Activated CD4-positive, CD25-positive, alpha-beta regulatory T cell treated with anti-CD3 and anti-CD28 coated beads, Interleukin-2, amount 50 U/mL, for 24 hours (primary cell): ENCODE data around the gene TNNI2.
"Not testable (repeated sequence)": the region's sequence is repeated elsewhere in the genome, so short reads cannot be mapped to it uniquely, and the experiment has no call there.

Source experiments
- ATAC-seq, 2 donors: fragments of 150-1000 bp; cut with Tn5 transposase; one replicate each; pipeline ENCODE4 v1.10.0; 2021; ENCODE audit warnings: mild to moderate bottlenecking in 1 of 2, moderate library complexity in 1 of 2

The TNNI2 gene

DNA sequence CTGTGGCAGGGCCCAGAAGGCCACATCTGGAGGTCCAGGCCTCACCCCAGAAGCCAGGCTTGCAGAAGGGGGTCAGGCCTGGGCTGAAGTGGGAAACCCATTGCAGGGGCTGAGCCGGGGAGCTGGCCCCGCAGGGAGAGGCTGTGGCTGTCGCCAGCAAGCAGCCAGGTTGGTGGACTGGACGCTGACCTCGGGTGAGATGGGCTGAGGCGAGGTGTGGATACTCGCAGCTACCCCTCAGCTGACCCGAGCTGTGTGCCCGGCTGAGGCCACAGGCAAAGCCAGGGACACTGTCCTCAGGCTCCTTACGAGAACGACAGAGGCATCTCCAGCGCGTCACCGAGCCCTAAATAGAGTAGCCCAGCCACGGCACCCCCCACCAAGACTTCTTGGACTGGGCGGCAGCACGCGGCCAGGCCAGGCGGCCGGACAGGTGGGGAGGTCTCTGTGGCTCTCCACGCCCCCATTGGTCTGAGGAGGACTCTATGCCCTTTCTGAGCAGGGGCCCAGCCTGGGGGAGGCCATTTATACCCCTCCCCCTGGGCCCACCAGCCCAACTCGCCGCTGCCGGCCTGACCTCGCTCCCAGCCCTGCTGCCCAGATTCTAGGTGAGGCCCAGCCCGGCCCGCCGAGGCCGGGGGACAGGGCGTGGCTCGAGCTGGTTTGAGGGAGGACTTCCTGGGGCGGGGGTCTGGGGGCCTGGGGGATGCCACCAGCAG, at the start of gene TNNI2:
TSS of gene TNNI2 (plus strand) at position 556 of the 719 bp plus-strand sequence. CDS start 716 bp downstream, outside the sequence.
- ATAC-seq = no peak

DNA sequence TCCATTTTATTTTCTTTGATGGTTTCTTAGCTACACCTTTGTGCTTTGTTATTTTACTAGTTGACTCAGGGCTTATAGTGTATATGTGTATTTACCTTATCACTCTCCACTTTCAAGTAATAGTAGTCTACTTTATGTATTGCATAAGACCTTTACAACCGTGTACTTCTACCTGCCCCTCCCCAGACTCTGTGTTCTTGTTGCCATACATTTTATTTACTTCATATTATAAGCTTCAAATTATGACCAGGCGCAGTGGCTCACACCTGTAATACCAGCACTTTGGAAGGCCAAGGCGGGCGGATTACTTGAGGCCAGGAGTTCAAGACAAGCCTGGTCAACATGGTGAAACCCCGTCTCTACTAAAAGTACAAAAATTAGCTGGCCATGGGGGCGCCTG, 46.9 kb upstream of the TNNI2 start:
- ATAC-seq = no peak

DNA sequence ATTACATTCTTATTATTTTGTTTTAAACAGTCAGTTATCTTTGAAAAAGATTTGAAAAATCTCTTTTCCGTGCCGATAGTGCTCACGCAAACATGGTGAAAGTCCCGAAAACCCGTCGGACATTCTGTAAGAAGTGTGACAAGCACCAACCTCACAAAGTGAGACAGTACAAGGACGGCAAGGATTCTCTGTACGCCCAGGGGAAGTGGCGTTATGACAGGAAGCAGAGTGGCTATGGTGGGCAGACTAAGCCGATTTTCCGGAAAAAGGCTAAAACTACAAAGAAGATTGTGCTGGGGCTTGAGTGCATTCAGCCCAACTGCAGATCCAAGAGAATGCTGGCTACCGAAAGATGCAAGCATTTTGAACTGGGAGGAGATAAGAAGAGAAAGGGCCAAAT, 46.3 kb upstream of the TNNI2 start:
- ATAC-seq = no peak

DNA sequence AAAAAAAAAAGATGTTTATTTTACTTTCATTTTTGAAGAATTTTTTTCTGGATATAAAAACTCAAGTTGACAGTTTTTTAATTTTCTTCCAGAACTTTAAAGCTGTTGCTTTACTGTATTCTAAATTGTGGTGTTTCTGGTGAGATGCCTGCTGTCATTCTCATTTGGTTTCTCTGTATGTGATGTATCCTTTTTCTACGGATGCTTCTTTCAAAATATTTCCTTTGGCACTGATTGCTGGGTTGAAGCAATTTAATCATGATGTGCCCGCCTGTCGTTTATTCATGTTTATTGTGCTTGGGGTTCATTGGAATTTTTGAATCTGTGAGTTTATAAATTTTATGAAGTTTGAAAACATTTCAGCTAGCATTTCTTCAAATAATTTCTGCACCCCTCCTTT, 45.7 kb upstream of the TNNI2 start:
- no peak for ATAC-seq

DNA sequence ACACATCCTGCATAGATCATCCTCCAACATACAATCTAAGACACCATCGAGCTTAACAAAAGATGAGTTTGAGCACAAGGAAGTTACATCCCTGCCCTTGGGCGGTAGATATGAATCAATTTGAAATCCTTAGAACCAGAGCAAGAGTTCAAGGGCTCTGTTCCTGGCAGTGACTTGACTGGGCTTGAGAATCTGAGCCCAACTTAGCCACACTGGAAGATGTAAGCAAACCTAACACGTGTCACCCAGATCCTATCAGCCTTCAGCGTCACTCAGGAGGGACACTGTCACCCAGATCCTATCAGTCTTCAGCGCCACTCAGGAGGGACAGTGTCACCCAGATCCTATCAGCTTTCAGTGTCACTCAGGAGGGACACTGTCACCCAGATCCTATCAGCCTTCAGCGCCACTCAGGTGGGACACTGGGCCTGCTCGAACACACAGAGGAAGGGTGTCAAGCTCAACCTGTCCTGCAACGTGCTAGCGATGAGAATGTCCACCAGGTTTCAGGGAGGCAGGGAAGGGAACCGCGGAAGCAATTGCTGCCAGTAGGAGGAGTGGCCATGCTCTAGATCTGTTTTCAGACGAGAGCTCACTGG, 42.3 kb upstream of the TNNI2 start:
- ATAC-seq = no peak

DNA sequence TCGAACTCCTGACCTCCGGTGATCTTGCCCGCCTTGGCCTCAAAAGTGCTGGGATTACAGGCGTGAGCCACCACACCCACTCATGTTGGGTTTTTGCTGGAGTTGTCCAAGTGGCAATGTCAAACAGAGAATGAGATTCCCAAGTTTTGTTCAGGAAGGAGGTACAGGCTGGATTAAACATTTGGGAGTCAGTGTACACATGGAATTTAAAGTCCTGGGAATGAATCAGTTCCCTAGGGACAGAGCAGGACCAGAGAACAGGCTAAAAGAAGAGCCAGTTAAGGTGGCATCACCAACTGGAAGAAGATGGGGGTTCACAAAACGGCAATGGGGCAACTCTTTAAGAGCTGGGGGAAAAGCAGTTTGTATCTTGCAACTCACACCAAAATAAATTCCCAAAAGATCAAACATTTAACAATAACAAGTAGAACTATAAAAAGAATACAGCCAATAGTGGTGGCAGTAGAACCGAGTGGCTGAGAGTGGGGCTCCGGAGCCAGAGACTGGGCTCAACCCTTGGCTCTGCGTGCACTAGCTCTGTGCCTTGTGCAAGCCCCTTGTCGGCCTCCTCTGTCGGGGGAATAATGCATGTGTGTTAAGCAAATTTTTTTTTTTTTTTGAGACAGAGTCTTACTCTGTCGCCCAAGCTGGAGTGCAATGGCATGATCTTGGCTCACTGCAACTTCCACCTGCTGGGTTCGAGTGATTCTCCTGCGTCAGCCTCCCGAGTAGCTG, 41.2 kb upstream of the TNNI2 start:
- no peak for ATAC-seq

DNA sequence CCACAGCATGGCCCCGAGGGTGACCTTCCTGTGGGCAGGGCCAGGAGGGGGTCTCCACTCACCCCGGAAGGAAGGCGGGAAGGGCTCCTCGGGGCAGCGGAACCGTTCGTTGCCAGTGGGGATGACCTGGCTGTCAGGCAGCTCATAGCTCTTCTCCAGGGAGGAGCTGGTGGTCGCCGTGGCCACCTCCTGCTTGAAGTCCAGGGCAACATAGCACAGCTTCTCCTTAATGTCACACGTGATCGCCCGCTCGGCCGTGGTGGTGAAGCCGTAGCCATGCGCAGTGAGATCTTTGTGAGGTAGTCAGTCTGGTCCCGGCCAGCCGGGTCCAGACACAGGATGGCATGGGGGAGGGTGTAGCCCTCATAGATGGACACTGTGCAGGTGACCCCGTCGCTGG, 35.5 kb upstream of the TNNI2 start:
- no peak for ATAC-seq

DNA sequence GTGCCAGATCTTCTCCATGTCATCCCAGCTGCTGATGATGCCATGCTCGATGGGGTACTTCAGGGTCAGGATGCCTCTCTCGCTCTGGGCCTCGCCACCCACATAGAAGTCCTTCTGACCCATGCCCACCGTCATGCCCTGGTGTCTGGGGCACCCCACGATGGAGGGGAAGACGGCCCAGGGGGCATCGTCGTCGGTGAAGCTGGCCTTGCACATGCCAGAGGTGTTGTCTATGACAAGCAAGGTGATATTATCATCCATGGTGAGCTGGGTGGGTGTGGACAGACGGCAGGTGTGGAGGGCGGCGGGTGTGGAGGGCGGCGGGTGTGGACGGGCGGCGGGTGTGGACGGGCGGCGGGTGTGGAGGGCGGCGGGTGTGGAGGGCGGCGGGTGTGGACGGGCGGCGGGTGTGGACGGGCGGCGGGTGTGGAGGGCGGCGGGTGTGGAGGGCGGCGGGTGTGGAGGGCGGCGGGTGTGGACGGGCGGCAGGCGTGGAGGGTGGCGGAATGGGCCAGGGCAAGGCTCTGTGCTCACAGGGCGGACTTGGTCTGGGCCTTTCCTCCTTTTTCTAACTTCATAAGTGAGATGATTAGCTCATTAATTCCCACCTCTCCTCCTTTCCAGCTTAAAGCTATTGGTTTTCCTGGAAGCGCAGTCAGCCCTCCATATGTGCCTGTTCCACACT, 34.8 kb upstream of the TNNI2 start:
- ATAC-seq = not testable (repeated sequence)

DNA sequence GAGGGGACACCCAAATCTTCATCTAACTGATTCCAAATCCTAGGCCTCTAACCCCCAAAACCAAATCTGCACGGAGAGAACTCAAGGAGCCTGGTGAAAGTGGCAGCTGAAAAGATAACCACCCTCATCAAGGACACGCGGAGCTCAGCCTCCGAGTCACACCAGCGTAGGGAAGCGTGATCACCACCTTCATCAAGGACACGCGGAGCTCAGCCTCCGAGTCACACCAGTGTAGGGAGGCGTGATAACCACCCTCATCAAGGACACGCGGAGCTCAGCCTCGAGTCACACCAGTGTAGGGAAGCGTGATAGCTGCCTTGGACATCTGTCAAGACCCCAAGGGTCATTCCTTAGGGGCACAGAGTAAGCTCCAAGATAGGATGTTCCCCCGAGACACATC, 33.3 kb upstream of the TNNI2 start:
- ATAC-seq = no peak

DNA sequence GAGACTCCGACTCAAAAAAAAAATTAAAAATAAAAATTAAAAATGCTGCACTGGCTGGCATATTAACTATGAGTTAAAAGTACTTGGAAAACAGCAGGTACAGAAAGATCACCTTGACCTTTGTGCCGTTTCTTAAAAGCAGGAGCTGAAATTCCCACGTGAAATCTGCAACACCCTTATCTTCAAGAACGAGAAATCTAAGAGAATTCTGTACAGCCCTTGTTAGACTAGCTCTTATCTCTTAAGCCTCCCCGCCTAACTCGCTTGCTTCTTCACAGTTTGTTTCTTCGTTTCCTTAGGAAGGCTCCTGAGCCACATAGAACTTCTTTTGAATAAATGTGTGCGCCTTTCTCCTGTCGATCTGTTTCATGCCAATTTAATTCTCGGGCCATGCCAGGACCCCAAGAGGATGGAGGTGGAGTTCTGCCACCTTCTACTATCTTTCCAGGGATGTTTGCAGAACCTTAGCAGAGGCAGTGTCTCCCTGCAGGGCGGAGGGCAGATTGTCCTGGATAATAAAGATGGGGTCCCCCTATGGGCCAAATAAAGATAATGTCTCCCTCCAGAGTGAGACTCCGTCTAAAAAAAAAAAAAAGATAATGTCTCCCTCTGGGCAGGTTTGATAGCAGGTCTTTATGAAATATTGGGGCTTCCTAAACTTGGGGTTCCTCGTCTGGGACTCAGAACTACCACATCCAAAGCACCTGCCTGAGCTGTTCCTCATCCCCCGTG, 31.4 kb upstream of the TNNI2 start:
- ATAC-seq = no peak

DNA sequence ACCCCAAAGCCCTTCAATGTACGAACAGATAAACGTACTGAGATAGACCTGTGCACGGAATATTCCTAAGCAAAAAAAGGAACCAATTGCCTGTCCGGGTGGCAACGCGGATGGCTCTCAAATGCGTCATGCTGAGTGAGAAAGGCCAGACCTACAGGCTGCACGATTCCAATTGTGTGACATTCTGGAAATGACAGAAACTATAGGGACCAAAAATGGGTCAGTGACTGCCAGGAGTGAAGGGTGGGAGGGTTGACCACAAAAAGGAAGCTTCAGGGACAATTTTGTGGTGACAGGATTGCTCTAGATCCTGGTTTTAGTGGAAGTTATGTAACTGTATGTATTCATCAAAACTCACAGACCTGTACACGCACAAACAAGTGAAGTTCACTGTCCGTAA, 28.0 kb upstream of the TNNI2 start:
- no peak for ATAC-seq

DNA sequence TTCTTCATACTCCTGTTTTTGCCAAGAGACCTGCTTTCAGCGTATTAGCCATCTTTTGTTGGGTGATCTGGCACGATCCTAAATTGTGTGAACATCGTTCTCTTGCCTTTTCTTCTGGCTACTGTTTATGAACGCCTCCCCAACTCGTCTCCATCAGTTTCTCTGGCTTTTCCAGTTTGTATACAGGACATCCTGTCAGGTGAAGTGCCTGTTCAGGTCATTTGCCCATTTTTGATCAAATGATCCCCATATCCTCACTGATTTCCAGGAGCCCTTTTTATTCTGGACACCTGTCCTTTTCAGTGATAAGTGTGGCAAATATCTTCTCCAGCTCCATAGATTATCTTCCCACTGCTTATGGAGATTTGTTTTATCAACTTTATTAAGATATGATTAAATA, 26.5 kb upstream of the TNNI2 start:
- no peak for ATAC-seq

DNA sequence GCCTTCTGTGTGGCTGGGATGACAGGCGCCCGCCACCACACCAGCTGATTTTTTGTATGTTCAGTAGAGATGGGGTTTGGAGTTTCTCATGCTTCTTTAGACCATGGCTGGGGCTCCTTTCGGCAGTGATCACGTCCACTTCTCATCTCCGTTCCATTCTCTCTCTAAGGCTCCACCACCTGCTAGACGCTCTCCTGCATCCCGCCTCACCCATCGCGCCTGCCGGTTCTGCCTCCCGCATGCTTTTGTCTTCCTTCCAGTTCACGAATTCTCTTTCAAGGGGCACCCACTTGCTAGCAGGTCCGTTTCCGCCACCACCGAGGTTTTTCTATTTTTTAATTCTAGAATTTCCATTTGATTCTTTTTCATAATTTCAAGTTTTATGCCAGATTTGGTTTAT, 26.0 kb upstream of the TNNI2 start:
- ATAC-seq = no peak

DNA sequence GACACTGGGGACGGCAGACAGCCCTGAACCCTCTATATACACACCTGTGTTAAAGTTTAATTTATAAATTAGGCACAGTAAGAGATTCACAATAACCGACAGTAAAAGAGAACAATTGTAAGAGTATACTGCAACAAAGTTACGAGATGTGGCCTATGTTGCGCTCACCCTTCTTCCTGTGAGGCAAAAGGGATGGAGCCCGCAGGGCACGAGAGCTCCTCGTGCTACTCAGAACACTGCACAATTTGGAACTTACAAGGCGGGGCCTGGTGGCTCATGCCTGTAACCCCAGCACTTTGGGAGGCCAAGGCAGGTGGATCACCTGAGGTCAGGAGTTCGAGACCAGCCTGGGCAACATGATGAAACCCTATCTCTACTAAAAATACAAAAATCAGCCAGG, 25.4 kb upstream of the TNNI2 start:
- ATAC-seq = not testable (repeated sequence)

DNA sequence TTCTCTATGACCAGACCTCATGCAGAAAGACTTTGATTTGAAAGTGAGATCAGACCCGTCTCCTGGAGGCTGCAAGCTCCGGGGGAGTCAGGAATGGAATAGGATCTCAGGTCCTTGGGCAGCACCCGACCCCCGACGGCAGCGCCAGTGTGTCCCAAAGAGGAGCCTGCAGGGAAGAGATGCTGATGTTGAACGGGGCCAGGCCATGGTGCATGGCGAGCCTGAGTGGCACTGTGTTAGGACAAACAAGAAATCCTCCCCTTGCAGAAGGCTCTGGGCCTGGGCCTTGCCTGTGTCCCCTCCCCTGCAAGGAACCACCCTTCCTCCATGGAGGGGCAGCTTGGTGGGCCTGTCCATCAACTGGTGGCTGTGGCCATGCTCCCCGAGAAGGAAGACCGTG, 24.1 kb upstream of the TNNI2 start:
- ATAC-seq = no peak

DNA sequence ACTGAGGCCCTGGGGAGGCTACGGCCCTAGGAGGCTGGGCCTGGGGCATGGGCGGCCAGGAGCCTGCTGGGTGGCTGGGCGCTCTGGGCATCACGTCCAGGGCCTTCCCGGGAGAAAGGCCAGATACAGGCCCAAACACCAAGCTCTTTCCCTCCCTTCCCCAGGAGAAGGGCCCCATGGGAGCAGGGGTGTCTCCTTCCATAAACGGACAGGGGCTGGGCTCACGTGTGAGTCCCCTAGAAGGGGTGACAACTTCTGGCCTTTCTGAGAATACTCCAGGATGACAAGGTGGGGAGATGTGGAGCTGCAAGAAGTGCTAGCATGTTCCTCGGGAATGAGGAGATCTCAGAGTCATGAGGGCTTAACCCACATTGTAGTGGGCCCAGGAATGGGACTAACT, 23.5 kb upstream of the TNNI2 start:
- ATAC-seq = no peak

DNA sequence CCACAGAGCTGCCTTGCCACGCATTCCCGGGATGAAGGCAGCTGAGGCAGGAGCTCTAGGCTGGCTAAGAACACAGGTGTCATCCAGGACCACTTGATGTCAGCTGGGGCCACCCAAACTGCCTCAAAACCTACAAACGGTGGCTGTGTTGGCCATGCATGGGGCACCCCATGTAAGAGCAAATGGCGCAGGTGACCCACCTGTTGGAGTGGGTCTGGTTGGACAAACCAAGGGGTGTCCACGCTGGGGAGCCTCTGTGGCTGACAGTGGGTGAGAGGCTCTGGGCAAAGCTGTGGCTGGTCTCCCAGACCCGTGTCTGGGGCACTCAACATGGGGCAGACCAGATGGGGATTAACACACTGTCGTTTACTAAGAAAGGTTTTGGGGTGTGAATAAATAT, 23.0 kb upstream of the TNNI2 start:
- no peak for ATAC-seq

DNA sequence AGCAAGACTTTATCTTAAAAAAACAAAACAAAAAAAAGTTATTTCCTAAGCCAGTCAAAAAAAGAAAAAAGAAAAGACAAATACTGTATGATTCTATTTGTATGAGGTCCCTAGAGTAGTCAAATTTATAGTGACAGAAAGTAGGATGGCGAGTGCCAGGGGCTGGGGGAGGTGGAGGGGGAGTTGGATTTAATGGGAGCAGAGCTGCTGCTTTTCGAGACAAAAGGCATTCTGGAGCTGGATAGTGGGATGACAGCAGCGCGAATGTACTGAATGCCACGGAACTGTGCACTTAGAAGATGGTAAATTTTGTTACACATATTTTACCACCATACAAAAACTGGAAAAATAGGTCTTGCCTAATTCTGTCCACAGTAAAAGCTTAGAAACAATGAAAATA, 21.8 kb upstream of the TNNI2 start:
- ATAC-seq = no peak

DNA sequence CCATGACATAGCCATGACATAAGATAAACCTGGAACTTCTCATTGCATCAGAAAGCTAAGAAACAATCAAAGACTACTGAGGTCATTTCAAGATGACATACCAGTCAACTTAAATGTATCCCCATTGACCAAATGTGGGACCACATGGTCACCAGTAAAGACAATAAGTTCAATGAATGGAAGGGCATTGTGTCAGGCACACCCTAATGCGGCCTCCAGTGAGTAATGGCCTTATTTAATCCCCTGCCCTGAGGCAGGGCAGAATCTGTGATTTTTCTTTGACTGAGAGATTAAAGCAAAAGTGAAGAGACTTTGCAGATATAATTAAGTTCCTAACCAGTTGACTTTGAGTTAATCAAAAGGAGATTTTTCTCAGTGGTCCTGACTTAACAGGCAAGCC, 21.3 kb upstream of the TNNI2 start:
- ATAC-seq = no peak

DNA sequence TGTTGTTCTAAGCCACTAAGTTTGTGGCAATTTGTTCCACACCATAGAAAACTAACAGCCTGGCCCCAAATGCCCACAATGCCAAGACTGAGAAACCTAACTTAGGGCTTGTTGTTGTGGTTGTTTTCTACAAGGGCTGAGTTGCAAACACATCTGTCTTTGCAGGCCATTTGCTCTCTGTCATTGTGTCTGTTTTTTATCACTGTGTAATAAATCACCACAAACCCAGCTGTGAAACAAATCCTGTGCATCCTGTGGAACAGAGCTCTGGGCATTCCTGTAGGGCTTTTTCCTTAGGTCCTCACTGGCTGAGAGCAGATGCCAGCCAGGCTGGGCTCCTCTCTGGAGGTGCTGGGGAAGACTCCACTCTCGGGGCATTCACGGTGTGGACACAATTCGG, 19.7 kb upstream of the TNNI2 start:
- ATAC-seq = no peak

DNA sequence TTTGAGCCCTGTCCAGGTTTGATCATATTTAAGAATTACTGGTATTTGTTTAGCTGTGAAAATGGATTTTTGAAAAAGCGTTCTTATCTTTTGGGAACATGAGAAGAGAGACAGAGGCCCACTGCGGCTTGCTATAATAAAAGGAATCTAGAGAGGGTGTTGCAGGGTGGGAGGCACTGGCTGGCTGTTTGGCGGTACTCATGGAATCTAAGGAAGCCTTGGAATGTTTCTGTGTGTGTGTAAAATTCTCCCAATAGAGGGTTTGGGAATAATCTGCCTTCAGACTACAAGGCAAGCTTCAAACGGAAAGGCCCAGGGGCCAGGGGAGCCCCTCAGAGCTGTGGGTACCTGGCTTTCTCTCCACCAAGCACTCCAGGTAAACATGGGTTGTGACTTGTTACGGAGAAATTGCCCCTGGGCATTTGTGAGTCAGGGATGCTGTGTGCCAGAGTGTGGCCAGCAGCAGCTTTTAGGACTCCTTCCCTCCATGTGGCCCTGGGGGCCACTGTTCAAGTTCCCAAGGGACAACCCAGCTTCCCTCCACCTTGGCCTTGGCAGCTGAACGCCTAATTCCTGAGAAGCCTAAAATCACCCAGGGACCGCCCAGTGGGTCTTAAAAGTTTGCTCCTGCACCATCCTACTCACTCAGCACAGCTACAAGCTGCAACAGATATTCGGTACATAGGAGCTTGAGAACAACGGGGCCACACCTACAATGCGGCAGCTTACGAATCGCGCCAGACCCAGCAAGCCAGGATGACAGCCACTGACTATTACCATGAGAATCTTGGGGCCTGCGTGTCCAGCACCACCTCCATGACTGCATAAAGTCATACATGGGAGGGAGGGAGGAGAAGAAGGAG, 18.1 kb upstream of the TNNI2 start:
- no peak for ATAC-seq

DNA sequence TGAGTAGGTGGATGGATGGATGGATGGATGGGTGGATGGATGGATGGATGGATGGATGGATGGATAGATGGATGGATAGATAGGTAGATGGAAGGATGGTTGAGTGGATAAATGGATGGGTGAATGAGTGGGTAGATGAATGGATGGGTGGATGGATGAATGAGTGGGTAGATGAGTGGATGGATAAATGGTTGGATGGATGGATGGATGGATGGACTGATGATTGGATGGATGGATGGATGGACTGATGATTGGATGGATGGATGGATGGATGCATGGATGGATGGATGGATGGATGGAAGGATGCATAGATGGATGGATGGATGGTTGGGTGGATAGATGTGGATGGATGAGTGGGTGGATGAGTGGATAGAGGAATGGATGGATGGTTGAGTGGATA, 17.2 kb upstream of the TNNI2 start:
- no peak for ATAC-seq
